ENCODE results near the gene PPP4R3B.
"Not testable (repeated sequence)": the region's sequence is repeated elsewhere in the genome, so short reads cannot be mapped to it uniquely, and the experiment has no call there.

Gene PPP4R3B

GRCh38 chr2:55595536-55595935 lies 21.9 kb downstream of the PPP4R3B start:
- no peak for DNase-seq (ENCODE audit: low read depth)
- TF ChIP-seq CTCF (conservative IDR thresholded peaks at IDR 0.05; ENCODE audit: low read depth, low read length) = no peak
- H3K4me3 ChIP-seq (ENCODE audit: low read length) = no peak overlapping the region

DNA sequence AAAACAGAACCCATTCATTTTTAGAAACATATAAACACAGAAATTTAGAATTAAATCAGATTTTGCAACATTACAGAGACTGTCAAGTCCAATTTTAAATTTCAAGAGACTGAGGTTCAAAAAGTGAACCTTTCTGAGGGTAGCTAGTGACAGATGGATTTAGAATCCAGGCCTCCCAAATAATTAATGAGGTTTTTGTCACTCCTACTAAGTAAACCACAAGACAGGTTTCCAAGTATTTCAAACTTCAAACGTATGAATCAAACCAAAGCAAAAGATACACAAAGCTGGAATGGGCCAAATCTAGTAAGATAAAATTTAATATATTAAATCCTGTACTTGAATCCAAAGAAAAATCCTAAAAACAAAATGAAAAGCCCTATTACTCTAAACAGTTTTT lies 25.3 kb downstream of the PPP4R3B start:
- no peak for TF ChIP-seq CTCF (conservative IDR thresholded peaks at IDR 0.05; ENCODE audit: low read depth, low read length)
- no peak for DNase-seq (ENCODE audit: low read depth)
- H3K4me3 ChIP-seq (ENCODE audit: low read length) = no peak overlapping the region

- TF ChIP-seq CTCF (conservative IDR thresholded peaks at IDR 0.05; ENCODE audit: low read depth, low read length) = no peak
- no peak for DNase-seq (ENCODE audit: low read depth)
- no peak overlapping the region for H3K4me3 ChIP-seq (ENCODE audit: low read length)
These were observed 26.5 kb downstream of the PPP4R3B start for GRCh38 chr2:55590810-55591440.

GRCh38 chr2:55585451-55586080 lies 31.9 kb downstream of the PPP4R3B start:
- DNase-seq (ENCODE audit: low read depth) = peak; percentile 6
- H3K4me3 ChIP-seq (ENCODE audit: low read length) = no peak overlapping the region
- TF ChIP-seq CTCF (conservative IDR thresholded peaks at IDR 0.05; ENCODE audit: low read depth, low read length) = no peak

GRCh38 chr2:55581874-55582547 lies 35.4 kb downstream of the PPP4R3B start:
- peak; percentile 70 for DNase-seq (ENCODE audit: low read depth)
- no peak for TF ChIP-seq CTCF (conservative IDR thresholded peaks at IDR 0.05; ENCODE audit: low read depth, low read length)
- no peak overlapping the region for H3K4me3 ChIP-seq (ENCODE audit: low read length)

GRCh38 chr2:55581435-55581834 lies 36.0 kb downstream of the PPP4R3B start:
- peak; percentile 56 for TF ChIP-seq CTCF (conservative IDR thresholded peaks at IDR 0.05; ENCODE audit: low read depth, low read length)
- H3K4me3 ChIP-seq (ENCODE audit: low read length) = no peak overlapping the region
- DNase-seq (ENCODE audit: low read depth) = peak; percentile 61

DNA sequence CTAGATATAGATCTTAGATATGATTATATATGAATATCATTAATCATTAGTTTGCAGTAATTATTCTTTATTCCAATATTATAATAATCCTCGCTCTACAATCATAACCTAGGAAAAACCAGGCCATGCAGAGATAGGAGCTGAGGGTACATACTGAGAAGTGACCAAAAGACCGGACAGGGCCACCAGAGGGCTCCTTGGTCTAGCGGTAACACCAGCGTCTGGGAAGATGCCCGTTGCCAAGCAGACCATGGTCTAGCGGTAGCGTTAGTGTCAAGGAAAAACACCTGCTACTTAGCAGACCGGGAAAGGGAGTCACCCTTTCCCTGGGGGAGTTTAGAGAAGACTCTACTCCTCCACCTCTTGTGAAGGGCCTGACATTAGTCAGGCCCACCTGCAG lies 48.4 kb downstream of the PPP4R3B start:
- H3K4me3 ChIP-seq (ENCODE audit: low read length); DNase-seq (ENCODE audit: low read depth): not testable (repeated sequence)

All from retinal pigment epithelial cell (primary cell).